HG03045 (cell line): ENCODE measurements around the gene SACS.

Experiments used
- ATAC-seq: cut with Tn5 transposase; IDR thresholded peaks from one replicate; pipeline ENCODE4 v1.9.1; 2021; ENCODE audit warnings: mild to moderate bottlenecking, moderate library complexity; ENCODE audit not compliant: unreplicated experiment

SACS gene

GRCh38 chr13:23372264-23372906 is 61.1 kb downstream of the SACS start:
- no peak for ATAC-seq

DNA sequence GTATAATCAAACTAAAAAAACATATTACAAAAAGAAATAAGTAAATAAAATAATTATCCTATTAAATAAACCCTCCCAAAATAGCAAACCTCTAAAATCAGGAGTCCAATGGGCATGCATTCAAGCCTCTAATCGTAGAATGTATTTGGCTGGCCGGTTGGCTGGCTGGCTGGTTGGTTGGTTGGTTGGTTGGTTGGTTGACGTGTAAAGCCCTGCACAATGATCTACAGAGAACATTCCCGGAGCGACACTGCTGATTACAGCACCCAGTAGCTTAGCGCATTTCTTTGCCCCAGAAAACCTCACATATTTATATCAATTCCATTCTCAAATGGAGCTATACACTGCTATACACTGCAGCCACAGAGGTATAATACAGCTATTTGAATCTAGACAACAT is 65.6 kb downstream of the SACS start:
- ATAC-seq, result no peak

DNA sequence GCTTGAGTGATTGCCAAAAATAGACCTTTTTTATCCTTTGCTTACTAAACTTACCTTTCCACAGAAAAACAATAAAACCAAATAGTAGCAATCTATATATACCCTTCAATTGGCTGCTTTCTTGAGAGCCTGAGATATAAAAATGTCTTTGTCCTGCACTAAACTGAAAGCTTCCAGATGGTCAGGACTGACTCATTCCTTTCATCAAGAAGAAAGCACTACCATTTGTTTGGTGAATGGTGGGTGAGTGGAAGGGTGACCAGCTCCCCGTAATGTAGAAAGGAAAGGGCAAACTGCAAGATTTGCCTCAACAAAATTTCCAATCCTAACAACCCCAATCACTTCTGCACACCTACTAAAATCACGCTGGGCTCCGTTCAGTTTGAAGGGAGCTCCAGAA is 67.8 kb downstream of the SACS start:
- no peak for ATAC-seq

- no peak for ATAC-seq
Measured at GRCh38 chr13:23359882-23360281, 73.6 kb downstream of the SACS start.

DNA sequence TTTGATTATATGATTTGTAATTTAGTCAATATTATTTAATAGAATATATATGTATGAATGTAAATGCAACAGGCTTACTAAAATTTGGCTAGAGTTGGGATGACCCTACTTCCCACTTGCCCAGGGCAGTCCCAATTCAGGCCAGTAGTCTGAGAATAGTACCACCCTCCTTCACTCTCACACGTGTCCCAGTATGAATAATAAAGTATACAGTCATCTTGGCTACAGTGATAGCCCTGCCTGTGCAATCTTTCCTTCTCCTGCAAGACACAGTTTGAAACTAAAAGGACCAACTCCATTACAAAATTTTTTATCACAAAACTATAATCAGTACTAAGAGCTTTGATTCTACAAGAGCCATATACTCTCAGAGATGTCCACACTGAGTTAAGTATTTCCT is 76.2 kb downstream of the SACS start:
- no peak for ATAC-seq

GRCh38 chr13:23356368-23356767 is 77.1 kb downstream of the SACS start:
- ATAC-seq, result no peak

GRCh38 chr13:23354520-23354919 is 79.0 kb downstream of the SACS start:
- no peak for ATAC-seq

DNA sequence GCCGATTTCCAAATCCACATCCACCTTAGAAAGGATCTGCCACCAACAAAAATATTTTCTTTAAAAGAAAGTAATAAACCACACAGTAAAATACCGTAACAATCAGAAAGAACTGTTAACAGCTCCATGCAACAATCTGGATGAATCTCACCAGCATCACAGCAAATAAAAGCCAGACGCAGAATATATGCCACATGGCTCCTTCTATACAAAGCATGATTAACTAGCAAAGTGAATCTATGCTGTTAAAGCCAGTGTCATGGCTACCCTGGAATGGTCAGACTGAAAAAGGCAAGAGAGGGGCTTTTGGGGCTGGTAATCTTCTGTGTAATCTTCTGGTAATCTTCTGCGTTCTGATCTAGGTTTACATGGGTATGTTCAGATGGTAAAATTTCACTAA is 81.3 kb downstream of the SACS start:
- ATAC-seq, result no peak

- ATAC-seq, result no peak
Measured at GRCh38 chr13:23350009-23350408, 83.5 kb downstream of the SACS start.

DNA sequence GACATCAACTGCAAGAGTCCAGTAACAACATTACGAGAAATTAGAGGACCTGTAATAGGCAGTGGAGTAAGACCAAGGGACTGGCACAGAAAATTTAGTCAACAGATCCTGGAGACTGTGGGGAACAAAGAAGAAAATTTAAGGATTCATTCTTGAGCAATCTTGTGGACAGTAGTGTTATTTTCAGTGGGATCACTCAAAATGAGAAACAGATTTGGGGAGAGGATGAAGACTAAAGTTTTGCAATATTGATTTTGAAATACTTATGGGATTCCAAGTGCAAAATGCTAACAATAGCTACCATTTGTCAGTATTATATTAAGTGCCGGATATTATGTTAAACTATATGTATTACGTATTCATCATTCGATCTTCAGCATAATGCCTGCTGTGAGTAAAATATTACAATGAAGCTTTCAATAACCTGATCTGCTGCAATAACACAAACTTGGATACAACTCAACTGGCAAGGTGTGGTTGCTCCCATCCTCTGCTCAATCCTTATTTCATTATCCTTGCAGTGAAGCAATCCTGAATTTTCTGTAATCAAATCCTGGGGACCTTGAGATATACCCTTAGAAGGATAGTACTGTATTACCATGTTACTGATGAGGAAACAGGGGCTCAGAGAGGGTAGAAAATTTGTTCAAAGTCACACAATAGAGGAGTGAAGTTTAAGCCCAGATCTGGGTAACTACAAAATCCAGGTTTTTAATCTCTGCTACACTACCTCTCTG is 84.2 kb downstream of the SACS start:
- no peak for ATAC-seq

- no peak for ATAC-seq
Measured at GRCh38 chr13:23348262-23349127, 85.0 kb downstream of the SACS start.

GRCh38 chr13:23347601-23348000 is 85.9 kb downstream of the SACS start:
- no peak for ATAC-seq

DNA sequence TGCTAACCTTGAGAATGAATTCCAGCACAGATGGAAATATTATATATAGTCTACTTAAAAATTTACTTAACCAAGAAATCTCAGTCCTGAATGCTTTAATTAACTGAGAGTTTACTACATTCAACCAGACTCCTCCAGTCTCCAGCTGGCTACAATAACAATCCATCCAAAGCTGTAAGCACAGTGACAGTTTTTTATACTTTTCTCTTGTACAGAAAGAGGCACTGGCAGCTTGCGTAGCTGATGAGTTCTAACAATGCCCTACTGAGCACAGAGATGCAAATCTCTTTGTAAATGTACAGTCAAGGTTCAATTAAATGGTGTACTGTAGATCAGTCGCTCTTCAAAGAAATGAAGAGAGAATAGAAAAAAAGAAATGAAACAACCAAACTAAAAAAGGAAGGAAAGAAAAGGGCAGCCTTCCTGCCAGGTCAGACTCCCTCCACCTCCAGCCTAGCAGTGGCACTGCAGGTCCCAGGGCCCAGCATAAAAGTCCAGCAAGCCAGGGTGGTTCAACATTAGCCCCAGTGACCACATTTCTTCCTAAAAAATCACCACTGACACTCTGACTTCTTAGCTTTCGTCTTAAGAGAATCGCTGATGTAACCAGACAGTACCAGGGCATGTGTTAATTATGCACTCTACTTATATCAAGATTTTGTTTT is 88.4 kb downstream of the SACS start:
- no peak for ATAC-seq

DNA sequence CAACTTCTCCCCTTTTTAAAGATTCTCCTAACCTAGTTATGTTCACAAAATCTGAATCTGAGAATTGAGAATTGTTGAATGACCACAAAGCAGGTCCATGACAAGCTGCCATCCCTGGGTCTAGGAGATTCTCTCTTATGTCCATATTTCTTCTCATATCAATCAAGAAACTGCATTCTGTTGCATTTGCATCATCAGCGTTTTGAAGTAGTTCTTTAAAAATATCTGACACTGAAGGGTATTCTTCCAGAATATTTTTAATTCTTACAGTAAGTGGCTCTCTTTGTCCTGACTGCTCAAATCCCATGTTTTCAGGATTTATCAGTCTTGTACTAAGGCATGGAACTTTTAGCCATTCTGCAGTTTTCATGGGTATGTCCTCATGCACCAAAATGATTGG is 94.3 kb downstream of the SACS start:
- ATAC-seq, result no peak

DNA sequence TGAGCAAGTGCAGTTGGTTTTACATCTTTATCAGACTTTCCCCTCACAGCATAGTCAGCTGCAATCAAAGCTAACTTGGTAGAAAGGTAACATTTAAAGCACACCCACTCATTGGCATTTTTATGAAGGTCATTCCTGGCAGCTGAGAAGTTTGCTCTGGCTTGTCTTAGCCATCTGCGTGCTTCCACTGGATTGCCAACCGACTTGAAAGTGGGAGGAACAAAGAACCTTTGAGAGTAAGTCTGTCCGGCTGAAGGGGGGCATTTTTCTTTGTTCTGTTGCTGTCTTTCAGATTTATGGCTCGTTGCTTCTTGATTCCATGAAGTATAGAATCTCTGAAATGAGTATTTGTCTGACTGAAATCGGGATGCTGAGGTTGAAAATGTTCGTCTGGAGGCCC is 103.1 kb downstream of the SACS start:
- no peak for ATAC-seq

DNA sequence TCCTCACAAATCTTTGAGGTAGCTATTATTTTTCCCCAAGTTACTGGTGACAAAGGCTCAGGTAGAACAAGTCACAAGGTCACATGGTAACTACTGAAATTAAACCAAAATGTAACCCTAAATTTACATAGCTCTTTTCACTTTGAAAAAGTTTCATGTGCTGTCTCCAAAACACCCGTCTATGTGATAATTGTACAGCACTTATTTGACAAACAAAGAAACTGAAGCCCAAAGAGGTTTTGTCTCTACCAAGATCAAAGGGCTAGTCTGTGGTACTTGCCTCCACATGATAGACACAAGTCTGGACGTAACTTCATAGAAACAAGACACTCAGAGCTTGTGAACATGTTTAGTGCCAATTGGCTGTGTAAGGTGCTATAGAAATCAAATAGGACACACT is 108.3 kb downstream of the SACS start:
- ATAC-seq, result no peak

DNA sequence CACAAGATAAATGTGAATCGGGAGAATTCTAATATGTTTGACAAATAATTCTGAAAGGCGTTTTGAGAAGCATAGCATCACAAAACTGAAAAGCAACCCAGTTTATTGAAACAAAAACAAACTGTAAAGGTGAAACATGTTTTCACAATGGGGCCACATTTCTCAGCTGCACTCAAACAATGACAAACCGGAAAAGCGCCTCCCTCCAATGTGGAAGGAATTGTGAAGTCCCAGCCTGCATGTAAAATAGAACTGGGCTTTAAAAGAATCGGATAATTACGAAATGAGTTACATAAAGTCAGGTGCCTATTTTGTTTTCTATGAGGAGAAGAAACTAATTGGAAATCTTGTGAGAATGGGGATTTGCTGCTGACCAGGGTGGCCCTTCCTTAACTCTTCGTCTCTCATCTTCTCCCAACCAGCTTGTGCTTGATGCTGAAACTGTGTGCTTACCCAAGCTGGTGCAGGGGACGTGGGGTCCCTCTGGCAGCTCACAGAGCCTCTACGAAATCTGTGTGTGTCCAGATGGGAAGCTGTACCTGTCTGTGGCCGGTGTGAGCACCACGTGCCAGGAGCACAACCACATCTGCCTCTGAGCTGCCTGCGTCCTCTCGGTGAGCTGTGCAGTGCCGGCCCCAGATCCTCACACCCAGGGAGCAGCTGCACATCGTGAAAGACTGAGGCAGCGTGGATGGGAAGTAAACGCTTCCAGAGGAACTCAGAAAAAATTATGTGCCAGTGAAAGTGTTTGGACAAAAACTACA is 109.4 kb downstream of the SACS start:
- ATAC-seq, result no peak

DNA sequence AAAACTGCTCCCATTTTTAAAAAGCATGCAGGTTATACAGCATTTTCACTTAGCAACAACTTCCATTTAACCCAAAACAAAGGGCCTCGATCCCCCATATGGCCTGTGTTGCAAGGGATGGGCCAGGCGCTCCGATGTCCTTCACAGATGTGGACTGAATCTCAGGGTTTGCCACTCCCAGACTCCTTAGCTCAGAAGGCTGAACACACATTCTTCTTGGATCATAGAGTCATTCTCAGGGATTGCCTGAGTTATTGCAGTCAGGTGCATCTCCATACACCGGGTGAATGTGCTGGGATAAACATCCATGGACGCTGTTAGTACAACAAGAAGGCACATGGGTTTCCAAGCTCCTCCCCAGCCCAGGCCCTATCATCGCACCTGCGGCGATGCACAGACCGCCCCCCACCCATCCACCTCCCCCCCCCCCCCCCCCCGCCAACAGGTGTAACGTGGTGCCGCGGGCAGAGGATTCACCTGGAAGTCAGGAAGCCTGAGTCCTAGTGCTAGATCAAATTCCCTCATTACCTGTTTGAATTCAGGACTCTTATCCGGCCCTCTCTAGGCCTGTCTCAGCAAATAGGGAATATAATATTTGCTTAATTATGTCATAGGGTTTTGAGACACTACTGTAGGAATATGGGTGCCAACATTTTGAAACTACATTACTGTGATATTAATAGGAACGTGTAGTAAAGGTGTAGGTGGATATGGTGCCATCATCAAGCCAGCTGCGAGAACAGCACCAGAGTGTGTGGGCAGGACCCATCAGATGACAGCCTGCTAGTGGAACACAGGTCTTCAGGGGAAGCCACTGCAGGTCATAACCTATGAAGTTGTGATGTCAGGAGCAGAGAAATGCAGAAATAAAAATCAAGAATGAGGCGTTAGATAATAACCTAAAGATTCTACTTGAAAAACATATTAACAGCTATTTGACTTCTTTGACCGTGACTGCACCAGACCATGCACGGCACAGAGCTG is 110.9 kb downstream of the SACS start:
- no peak for ATAC-seq

DNA sequence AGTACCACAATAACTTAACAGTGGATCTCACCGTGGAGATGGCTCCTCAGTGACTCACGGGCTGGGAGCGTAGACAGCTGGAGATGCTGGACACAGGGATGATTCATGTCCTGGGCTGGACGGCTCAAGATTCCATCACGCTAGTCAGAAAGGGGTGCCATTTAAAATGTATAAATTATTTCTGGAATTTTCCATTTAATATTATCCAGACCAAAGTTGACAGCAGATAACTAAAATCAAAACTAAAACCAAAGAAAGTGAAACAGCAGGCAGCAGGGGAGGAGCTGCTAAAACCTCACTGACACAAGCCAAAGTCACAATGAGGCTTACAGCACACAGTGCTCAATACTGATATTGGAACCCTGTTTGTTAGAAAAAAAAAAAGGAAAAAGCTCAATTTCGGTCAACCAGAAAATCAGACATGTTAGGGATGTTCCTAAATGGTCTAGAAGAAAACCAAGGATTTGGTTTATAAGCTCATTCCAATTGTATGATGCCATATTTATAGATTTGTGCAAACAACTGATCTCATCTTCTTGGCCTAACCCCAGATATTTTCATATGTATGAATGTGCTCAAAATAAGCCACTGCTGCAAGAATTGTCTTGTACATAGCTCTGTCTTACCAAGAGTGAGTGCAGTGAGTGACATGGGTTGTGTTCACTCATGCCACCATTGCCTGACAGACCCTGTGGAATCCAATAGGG is 111.8 kb downstream of the SACS start:
- ATAC-seq, result peak; percentile 68
